Suprapubic skin (tissue), 4 donors: Measurements from ENCODE around the gene PLA2G4F. TPM values are rescaled to one million over a fixed set of nuclear protein-coding genes. Genes with fewer than 3 reads are reported as not detected.

ENCODE experiments used
- DNase-seq, 2 donors: peaks; one replicate each; pipeline ENCODE4 v3.0.0-alpha.2; 2019; ENCODE audit warnings: low spot score in 2 of 2
- H3K27ac ChIP-seq: fragments of 200-600 bp; sonication (generic); one replicate; pipeline ENCODE4 v1.5.1; 2019
- H3K27me3 ChIP-seq: fragments of 200-600 bp; sonication (generic); one replicate; pipeline ENCODE4 v1.5.1; 2019
- H3K36me3 ChIP-seq: fragments of 200-600 bp; sonication (generic); one replicate; pipeline ENCODE4 v1.5.1; 2019
- H3K4me1 ChIP-seq: fragments of 200-600 bp; sonication (generic); one replicate; pipeline ENCODE4 v1.5.1; 2019
- H3K4me3 ChIP-seq: fragments of 200-600 bp; sonication (generic); one replicate; pipeline ENCODE4 v1.5.1; 2019; ENCODE audit warnings: mild to moderate bottlenecking
- H3K9me3 ChIP-seq: fragments of 200-600 bp; sonication (generic); one replicate; pipeline ENCODE4 v1.5.1; 2019
- CTCF ChIP-seq, 2 donors: fragments of 200-600 bp in 1 of 2; fragments of 450-650 bp in 1 of 2; sonication (generic) in 1 of 2; IDR thresholded peaks; one replicate each; pipeline ENCODE4 v1.5.1; 2016 to 2019; ENCODE audit warnings: antibody characterized with exemption in 2 of 2, mild to moderate bottlenecking in 1 of 2, moderate library complexity in 1 of 2
- EP300 ChIP-seq: sonication (generic); formaldehyde crosslinking; IDR thresholded peaks from one replicate; pipeline ENCODE4 v1.6.1; 2017; ENCODE audit warnings: antibody characterized with exemption
- POLR2A ChIP-seq, 2 donors: fragments of 450-650 bp; IDR thresholded peaks; one replicate each; pipeline ENCODE4 v1.6.1; 2017; ENCODE audit warnings: antibody characterized with exemption in 2 of 2, mild to moderate bottlenecking in 2 of 2, moderate library complexity in 2 of 2
- POLR2AphosphoS5 ChIP-seq, 3 donors: sonication (generic); formaldehyde crosslinking; IDR thresholded peaks; one replicate each; pipeline ENCODE4 v1.6.1; 2017; ENCODE audit warnings: antibody characterized with exemption in 3 of 3
- WGBS: methylation state at CpG from one replicate; pipeline ENCODE4 v1.1.5; 2018; 5-methylcytosine and 5-hydroxymethylcytosine counted together
- total RNA-seq, 4 donors: library from RNA; depleted of rRNA; stranded (reverse); fragments of >200 nt; gene quantifications; one replicate each; pipeline ENCODE4 v1.1.0, GENCODE V29; 2016

PLA2G4F gene
- total RNA-seq, 4 donors from 2014 or later: 209 to 311 (median 246) TPM

DNA sequence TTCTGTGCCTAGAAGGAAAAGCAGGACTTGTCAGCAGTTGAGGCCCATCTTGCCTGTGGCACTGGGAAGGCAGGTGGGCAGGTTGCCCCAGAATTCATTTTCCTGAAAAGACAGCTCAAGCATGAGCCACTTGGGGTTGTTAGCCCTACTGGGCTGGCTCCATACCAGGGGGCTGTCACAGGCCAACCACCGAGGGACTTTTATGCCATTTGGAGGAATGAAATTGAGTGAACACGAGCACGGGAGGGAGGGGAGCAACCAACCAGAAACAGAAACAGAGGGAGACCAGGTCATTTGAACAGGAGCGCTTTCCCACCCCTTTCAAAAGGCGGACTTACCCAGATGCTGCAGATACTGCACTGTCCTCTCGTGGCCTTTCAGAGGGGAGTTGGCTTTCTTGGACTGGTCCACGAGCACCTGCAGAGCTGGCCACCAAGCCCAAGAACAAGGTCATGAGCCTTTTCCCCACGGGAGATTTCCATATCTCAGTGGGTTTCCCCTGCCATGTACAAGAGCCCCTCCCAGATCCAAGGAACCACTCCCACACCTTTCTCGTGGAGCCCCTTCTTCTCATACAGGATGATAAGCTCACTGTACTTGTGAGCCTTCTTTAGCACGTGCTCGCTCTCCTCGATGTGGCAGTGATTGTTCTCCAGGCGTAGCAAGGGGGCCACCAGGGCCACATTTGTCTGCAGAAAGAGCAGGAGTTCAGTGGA, 9.9 kb upstream of the PLA2G4F start:
- Histone ChIP-seq H3K27ac (no peak overlapping the region), H3K4me1 (peaks cover 28% of the 10 kb centered on the region), H3K36me3 (peaks cover 96% of the 10 kb centered on the region), H3K4me3 (no peak overlapping the region), H3K9me3 (no peaks in the 10 kb centered on the region), H3K27me3 (no peaks in the 10 kb centered on the region)
- DNase-seq: no peak
- TF ChIP-seq POLR2A (IDR thresholded peaks at IDR 0.05) (no peak), POLR2AphosphoS5 (IDR thresholded peaks at IDR 0.05) (no peak), EP300 (no peak), CTCF (IDR thresholded peaks at IDR 0.05) (no peak)
- WGBS: 85% methylated on average over 11 of the region's 13 CpGs

DNA sequence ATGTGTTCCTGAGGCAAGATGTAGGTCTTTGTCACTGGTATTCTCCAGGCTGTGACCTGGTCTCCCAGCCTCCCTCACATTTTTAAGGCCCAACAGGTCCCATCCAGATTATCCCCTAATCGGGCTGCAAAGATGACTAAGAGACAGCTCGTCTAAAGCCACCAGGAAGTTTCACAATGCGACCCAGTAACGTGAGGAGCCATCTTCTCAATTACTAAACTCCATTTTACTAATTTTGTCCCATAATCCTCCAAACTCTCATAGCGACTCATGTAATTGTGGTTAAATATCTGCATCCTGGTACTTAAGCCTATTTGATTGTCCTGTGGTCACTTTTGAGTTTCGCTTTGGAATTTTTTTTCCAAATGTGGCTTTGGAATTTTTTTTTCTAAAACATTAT, 8.7 kb upstream of the PLA2G4F start:
- TF ChIP-seq CTCF (IDR thresholded peaks at IDR 0.05): no peak
- no peak for TF ChIP-seq POLR2AphosphoS5 (IDR thresholded peaks at IDR 0.05)
- TF ChIP-seq POLR2A (IDR thresholded peaks at IDR 0.05): no peak
- no peak for TF ChIP-seq EP300
- Histone ChIP-seq H3K4me1 (peaks cover 28% of the 10 kb centered on the region), H3K27ac (peak overlapping the region; percentile 85), H3K9me3 (no peaks in the 10 kb centered on the region), H3K4me3 (no peak overlapping the region), H3K36me3 (peaks cover 100% of the 10 kb centered on the region), H3K27me3 (no peaks in the 10 kb centered on the region)
- DNase-seq: no peak
- WGBS: 72% methylated on average over 6 of the region's 6 CpGs

DNA sequence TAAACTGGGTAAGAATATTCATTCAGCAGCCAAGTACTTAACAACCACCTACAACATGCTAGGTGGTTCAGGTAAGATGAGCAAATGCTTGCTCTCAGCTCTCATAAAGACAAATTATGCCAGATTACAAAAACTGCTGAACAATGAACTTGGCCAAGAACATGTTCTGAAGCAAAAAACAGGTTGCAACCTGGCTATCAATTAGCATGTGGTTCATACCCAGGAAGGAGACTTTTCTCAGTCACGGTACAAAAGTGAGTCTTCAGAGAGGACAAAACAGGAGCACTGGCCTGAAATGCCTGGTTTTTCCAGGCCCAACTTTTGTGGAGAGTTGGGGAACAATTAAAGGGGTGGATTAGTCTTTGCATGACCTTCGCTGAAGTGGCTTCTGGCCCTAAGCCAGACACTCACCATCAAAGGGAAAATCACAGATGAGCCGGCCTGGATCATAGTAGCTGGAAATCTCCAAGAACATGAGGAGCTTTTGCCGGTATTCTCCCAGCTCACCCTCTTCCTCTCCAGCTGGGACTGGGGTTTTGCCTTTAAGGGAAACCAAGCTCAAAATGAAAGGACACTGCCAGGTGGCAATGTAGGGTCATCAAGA, 7.6 kb upstream of the PLA2G4F start:
- H3K27ac ChIP-seq: peak overlapping the region; percentile 85
- no peak for DNase-seq
- no peaks in the 10 kb centered on the region for H3K27me3 ChIP-seq
- TF ChIP-seq POLR2AphosphoS5 (IDR thresholded peaks at IDR 0.05): no peak
- TF ChIP-seq EP300: no peak
- TF ChIP-seq POLR2A (IDR thresholded peaks at IDR 0.05): no peak
- TF ChIP-seq CTCF (IDR thresholded peaks at IDR 0.05): no peak
- peaks cover 100% of the 10 kb centered on the region for H3K36me3 ChIP-seq
- WGBS: 37% methylated on average over 4 of the region's 4 CpGs
- no peaks in the 10 kb centered on the region for H3K9me3 ChIP-seq
- peaks cover 29% of the 10 kb centered on the region for H3K4me1 ChIP-seq
- H3K4me3 ChIP-seq: no peak overlapping the region

GRCh38 chr15:42163291-42163690, 6.9 kb upstream of the PLA2G4F start:
- no peak for DNase-seq
- Histone ChIP-seq H3K36me3 (peaks cover 96% of the 10 kb centered on the region), H3K27ac (peak overlapping the region; percentile 26), H3K9me3 (no peaks in the 10 kb centered on the region), H3K4me1 (peaks cover 36% of the 10 kb centered on the region), H3K4me3 (no peak overlapping the region), H3K27me3 (no peaks in the 10 kb centered on the region)
- TF ChIP-seq POLR2AphosphoS5 (IDR thresholded peaks at IDR 0.05) (no peak), EP300 (no peak), CTCF (IDR thresholded peaks at IDR 0.05) (no peak), POLR2A (IDR thresholded peaks at IDR 0.05) (no peak)
- 96% methylated on average over 9 of the region's 9 CpGs for WGBS

- TF ChIP-seq POLR2A (IDR thresholded peaks at IDR 0.05) (no peak), EP300 (no peak), CTCF (IDR thresholded peaks at IDR 0.05) (no peak), POLR2AphosphoS5 (IDR thresholded peaks at IDR 0.05) (no peak)
- H3K27ac ChIP-seq: no peak overlapping the region
- H3K4me1 ChIP-seq: peaks cover 38% of the 10 kb centered on the region
- no peaks in the 10 kb centered on the region for H3K9me3 ChIP-seq
- no peak overlapping the region for H3K4me3 ChIP-seq
- peak in 1 of 2 donors; percentile 68 for DNase-seq
- WGBS: 85% methylated on average over 7 of the region's 7 CpGs
- H3K27me3 ChIP-seq: no peaks in the 10 kb centered on the region
- peaks cover 64% of the 10 kb centered on the region for H3K36me3 ChIP-seq
Observed at GRCh38 chr15:42160136-42160535, 3.7 kb upstream of the PLA2G4F start.
